ENCODE results near the gene TMOD3.

The TMOD3 gene

DNA sequence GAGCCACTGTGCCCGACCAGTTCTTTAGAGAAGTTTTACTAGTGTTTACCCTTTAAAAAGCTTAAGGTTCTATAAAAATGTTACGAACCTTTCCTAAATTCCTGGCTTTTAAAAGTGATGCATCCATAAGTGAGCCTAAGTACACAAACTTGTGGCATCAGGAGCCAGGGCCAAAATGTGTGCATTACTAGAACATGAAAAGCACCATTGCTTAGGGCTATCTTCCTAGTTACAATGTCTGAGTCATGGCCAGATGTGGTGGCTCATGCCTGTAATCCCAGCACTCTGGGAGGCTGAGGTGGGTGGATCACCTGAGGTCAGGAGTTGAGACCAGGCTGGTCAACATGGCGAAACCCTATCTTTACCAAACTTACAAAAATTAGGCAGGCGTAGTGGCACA is 102.2 kb downstream of the TMOD3 start:
- Mint-ChIP-seq H3K4me1 (peaks cover 19% of the 10 kb centered on the region), H3K4me3 (no peak overlapping the region), H3K9me3 (no peaks in the 10 kb centered on the region), H3K27ac (no peak overlapping the region), H3K27me3 (no peaks in the 10 kb centered on the region), H3K36me3 (peaks cover 6% of the 10 kb centered on the region)
- no peak for DNase-seq (ENCODE audit: low spot score in 2 of 2)
- no peak for ATAC-seq (ENCODE audit: low read depth)

DNA sequence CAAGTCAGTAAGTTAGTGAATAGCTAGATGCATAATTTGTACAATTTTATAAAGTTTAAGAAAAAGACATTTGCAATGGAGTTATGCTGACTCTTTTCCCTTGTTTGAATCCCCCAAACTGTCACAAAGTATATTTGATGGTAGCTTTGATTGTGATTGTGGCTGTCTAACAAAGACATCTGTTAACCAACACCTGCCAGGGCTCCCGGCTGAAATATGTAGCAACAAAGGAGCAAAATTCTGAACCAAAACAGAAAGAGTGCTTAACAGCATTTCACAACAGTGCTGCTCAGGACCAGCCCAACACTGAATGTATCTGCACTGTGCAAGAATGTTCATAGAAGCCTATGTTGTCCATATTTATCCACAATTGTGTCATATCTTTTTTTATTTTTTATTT is 102.7 kb downstream of the TMOD3 start:
- no peak overlapping the region for H3K27ac Mint-ChIP-seq
- H3K4me1 Mint-ChIP-seq, result peaks cover 19% of the 10 kb centered on the region
- H3K36me3 Mint-ChIP-seq, result peaks cover 5% of the 10 kb centered on the region
- no peaks in the 10 kb centered on the region for H3K27me3 Mint-ChIP-seq
- no peaks in the 10 kb centered on the region for H3K9me3 Mint-ChIP-seq
- no peak overlapping the region for H3K4me3 Mint-ChIP-seq
- no peak for ATAC-seq (ENCODE audit: low read depth)
- no peak for DNase-seq (ENCODE audit: low spot score in 2 of 2)

DNA sequence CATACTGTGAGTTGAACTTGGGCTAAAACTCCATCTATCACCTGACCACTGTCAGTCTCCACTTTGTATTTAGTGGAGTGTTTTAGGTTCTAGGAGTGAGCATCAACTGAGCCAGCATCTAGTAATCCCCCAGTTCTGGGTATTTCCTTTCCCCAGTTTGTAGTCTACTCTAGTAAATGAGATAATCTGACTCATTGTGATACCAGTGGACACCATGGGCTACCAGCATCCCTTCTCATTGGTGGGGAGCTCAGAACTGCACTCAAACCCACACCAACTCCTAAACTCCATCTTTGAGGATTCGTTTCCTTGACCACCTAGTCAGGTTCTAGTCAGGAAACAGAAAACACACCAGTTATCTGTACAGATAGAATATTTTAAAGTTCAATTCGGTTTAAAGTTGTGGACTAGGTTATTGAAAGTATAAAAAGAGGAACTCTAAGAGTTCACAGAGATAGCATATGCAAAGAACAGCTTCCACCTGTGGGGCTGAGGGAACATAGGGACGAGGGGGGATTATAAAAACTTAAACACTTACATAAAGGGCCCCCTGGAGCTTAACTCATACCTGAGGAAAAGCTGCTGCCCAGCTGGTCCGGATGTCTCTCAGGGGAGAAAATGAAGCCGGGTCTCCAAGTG is 106.1 kb downstream of the TMOD3 start:
- Mint-ChIP-seq H3K4me1 (peaks cover 19% of the 10 kb centered on the region), H3K36me3 (peaks cover 9% of the 10 kb centered on the region), H3K4me3 (peak overlapping the region; percentile 51), H3K27me3 (no peaks in the 10 kb centered on the region), H3K9me3 (no peaks in the 10 kb centered on the region), H3K27ac (peak overlapping the region; percentile 82)
- peak; percentile 11 to 19 for DNase-seq (ENCODE audit: low spot score in 2 of 2)
- ATAC-seq (ENCODE audit: low read depth), result peak; percentile 90

DNA sequence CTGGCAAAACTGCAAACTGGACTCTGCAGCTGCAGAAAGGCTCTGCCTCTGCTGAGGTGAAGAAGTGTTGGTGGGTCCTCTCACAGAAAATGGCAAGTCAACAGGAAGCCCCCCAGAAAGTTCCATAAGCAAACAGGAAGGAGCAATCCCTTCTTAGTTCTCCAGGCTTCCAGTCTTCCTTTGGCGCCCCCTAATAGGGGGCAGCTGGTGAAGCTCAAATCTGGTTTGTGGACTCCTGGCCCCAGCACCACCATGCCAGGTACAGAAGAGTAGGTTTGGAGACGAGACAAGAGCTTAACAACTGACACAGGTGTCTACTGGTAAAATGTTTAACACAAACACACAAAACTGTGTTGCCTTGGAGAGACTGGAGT is 106.6 kb downstream of the TMOD3 start:
- ATAC-seq (ENCODE audit: low read depth) (no peak), DNase-seq (ENCODE audit: low spot score in 2 of 2) (no peak)
- peak overlapping the region; percentile 51 for H3K4me3 Mint-ChIP-seq
- H3K27ac Mint-ChIP-seq, result peak overlapping the region; percentile 82
- no peaks in the 10 kb centered on the region for H3K9me3 Mint-ChIP-seq
- H3K27me3 Mint-ChIP-seq, result no peaks in the 10 kb centered on the region
- H3K4me1 Mint-ChIP-seq, result peaks cover 19% of the 10 kb centered on the region
- peaks cover 9% of the 10 kb centered on the region for H3K36me3 Mint-ChIP-seq

DNA sequence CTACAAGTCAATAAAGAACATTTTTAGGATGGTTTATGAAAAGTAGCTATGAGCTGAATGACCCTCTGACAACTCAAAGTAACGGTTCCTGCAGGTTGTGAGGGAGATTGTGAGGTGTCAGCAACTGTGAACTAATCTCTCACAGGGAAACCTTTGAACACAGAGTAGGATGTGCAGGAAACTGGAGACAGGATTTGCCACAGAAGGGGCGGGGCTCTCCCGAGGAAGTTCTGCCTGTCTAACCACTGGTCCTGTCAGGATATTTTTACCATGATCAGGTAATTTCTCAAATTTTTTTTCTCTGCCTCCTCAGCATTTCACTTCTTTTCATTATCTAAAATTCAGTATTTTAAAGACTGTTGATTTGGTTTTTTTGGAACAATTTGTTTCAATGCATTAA is 108.8 kb downstream of the TMOD3 start:
- H3K27me3 Mint-ChIP-seq, result no peaks in the 10 kb centered on the region
- no peak overlapping the region for H3K27ac Mint-ChIP-seq
- peaks cover 18% of the 10 kb centered on the region for H3K36me3 Mint-ChIP-seq
- no peak for DNase-seq (ENCODE audit: low spot score in 2 of 2)
- no peaks in the 10 kb centered on the region for H3K9me3 Mint-ChIP-seq
- H3K4me3 Mint-ChIP-seq, result no peak overlapping the region
- peaks cover 19% of the 10 kb centered on the region for H3K4me1 Mint-ChIP-seq
- no peak for ATAC-seq (ENCODE audit: low read depth)

DNA sequence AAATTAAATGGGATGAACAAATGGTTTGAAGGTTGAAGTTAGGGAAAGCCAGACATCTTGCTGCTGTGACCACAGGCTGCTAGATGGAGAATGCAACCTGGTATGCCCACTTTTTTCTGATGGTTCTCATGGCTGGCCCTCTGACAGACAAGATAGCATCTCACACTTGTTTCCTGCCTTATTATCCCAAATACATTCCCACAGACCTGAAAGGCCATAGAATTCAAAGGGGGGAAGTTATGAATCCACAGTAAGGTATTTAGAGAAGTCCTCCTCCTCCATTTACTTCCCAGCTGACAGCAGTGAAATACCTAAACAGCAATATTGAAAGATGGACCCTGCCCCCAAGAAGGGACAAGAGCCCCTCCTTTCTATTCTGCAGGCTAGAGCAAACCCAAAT is 109.8 kb downstream of the TMOD3 start:
- no peak overlapping the region for H3K4me3 Mint-ChIP-seq
- peak overlapping the region; percentile 53 for H3K27ac Mint-ChIP-seq

DNA sequence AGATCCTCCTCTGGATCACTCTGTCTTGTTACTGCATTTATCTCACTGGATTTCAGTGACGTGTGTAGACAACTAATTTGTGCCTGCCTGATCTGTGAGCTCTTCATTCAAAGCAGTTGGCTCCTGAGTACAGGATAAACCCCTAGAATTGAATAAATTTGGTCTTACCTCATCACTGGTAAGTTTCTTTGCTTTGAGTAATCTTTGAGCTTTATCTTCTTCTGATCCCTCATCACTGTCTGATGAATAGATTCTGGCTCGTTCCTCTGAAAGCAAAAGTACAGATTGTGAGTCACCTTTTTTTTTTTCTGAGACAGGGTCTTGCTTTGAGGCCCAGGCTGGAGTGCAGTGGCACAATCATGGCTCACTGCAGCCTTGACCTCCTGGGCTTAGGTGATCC is 117.7 kb downstream of the TMOD3 start:
- no peak overlapping the region for H3K4me3 Mint-ChIP-seq
- no peaks in the 10 kb centered on the region for H3K9me3 Mint-ChIP-seq
- no peak overlapping the region for H3K27ac Mint-ChIP-seq
- DNase-seq (ENCODE audit: low spot score in 2 of 2), result no peak
- H3K36me3 Mint-ChIP-seq, result peaks cover 46% of the 10 kb centered on the region
- ATAC-seq (ENCODE audit: low read depth), result no peak
- H3K4me1 Mint-ChIP-seq, result peaks cover 4% of the 10 kb centered on the region
- no peaks in the 10 kb centered on the region for H3K27me3 Mint-ChIP-seq

More for the DNA sequence above, 109.8 kb downstream of the TMOD3 start:
- Mint-ChIP-seq H3K36me3 (peaks cover 24% of the 10 kb centered on the region), H3K27me3 (no peaks in the 10 kb centered on the region), H3K4me1 (peaks cover 17% of the 10 kb centered on the region), H3K9me3 (no peaks in the 10 kb centered on the region)
- no peak for ATAC-seq (ENCODE audit: low read depth)
- no peak for DNase-seq (ENCODE audit: low spot score in 2 of 2)

DNA sequence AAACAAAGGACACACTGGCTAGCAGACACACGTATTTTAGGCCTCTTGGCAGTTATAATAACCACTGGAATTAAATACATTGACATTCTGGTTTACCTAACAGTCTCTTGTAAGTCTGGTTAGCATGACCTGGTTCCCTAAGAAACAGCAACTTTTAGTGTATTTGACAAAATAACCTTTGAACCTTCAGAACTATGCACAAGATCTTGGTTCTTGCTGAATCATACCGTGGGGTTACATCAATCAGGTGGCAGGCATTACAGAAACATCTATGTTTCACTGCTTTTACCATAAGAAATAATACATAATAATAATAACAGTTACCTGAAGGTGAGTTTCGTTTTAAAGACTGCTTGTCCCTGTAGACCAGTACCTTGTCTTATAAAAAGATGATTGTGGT is 123.4 kb downstream of the TMOD3 start:
- Mint-ChIP-seq H3K27me3 (no peaks in the 10 kb centered on the region), H3K36me3 (peaks cover 44% of the 10 kb centered on the region), H3K4me3 (no peak overlapping the region), H3K27ac (no peak overlapping the region), H3K9me3 (no peaks in the 10 kb centered on the region), H3K4me1 (peaks cover 2% of the 10 kb centered on the region)
- ATAC-seq (ENCODE audit: low read depth), result no peak
- no peak for DNase-seq (ENCODE audit: low spot score in 2 of 2)

DNA sequence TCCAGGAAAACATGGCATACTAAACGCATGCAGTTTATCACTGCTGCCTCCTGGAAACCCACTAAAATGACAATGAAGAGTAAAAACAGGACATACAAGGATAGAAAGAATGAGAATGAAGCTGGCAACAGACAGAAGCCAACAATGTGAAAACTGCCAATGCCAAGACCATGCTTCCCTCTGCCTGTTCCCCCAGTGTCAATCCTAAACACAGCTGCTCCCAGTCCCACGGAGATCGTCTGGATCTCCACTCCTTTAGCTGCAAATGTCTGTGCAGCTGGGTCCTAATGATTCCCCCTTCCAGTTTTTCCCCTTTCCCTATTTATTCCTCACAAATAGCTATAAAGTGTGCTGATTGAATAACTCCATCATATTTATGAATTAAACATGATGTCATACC is 126.1 kb downstream of the TMOD3 start:
- Mint-ChIP-seq H3K4me3 (no peak overlapping the region), H3K4me1 (no peaks in the 10 kb centered on the region), H3K36me3 (peaks cover 46% of the 10 kb centered on the region), H3K27me3 (no peaks in the 10 kb centered on the region), H3K9me3 (no peaks in the 10 kb centered on the region), H3K27ac (no peak overlapping the region)
- no peak for ATAC-seq (ENCODE audit: low read depth)
- no peak for DNase-seq (ENCODE audit: low spot score in 2 of 2)

Data from memory B cell (primary cell).